ENCODE data around the gene GARNL3.

GRCh38 chr9:127386249-127386648 is 121.7 kb downstream of the GARNL3 start:
- TF ChIP-seq POLR2A (IDR thresholded peaks at IDR 0.05; ENCODE audit: insufficient read depth in 1 of 2, low read depth in 2 of 2, low read length in 2 of 2), result no peak
- TF ChIP-seq CHD2 (IDR thresholded peaks at IDR 0.05; ENCODE audit: low read depth, low read length), result no peak
- no peak for TF ChIP-seq RBM22 (optimal IDR thresholded peaks at IDR 0.05; ENCODE audit: low read length)
- no peak for TF ChIP-seq PBX2 (CRISPR knock-in tag; IDR thresholded peaks at IDR 0.05)
- no peak for TF ChIP-seq ATF2 (CRISPR knock-in tag; IDR thresholded peaks at IDR 0.05)
- TF ChIP-seq TARDBP (CRISPR knock-in tag; IDR thresholded peaks at IDR 0.05), result no peak
- TF ChIP-seq EP300 (IDR thresholded peaks at IDR 0.05; ENCODE audit: low read depth in 2 of 2, low read length in 2 of 2), result no peak
- TF ChIP-seq EP300 (CRISPR knock-in tag; IDR thresholded peaks at IDR 0.05; ENCODE audit: borderline replicate concordance), result no peak
